Choroid plexus epithelial cell (primary cell): Measurements from ENCODE around the gene MYCBPAP.

ENCODE experiments used
- DNase-seq: peaks from one replicate; pipeline ENCODE4 v3.0.0-alpha.2; 2010; ENCODE audit warnings: low read depth
- H3K4me3 ChIP-seq: 2 replicates; pipeline ENCODE4 v1.5.1; 2011; ENCODE audit warnings: low read depth, mild to moderate bottlenecking, control low read depth, low read length, moderate library complexity
- TF ChIP-seq, protein P1 (sequence below): conservative IDR thresholded peaks from 2 replicates; pipeline ENCODE4 v1.5.1; 2011; ENCODE audit warnings: low read depth, mild to moderate bottlenecking, control low read depth, inconsistent platforms, low read length, moderate library complexity

MYCBPAP gene

DNA sequence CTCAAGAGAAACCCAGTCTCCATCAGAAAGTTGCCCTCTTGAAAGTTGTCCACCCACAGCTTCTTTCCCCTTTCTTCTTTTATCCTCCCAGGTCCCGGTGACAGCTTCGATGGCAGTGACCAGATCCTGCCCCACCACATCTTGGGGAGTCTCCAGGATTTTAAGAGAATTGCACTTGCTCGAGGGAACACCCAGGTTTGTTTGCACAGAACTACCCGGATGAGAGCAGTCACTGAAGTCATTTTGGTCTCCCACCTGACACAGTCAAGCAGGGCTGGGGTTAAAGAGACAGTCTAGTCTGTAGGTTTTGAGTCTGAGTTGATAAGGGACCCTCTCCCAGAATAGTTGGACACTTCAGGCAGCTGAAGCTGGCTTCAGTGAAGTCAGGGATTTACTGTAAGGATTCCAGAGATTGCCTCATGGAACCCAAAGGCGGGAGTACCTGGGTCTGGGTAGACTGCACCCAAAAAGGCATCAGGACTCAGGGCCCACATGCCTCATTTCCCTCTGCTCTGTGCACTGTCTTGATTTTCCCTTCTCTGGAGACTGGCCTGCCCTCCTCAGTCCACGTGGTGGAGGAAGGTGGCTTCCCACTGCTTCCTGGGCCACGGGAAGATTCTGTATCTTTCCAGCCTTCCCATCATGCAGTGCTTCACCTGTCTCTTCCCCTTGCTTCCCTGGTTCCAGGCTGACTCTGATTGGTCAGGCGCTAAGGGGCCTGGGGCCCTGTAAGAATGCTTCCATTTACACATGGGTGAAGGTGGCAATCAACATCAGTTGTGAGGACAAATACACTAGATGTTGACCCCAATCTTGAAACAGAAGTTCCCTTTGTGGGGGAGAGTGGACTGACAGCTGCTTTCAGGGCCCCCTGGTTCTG is 9.5 kb downstream of the MYCBPAP start:
- TF ChIP-seq, protein P1, sequence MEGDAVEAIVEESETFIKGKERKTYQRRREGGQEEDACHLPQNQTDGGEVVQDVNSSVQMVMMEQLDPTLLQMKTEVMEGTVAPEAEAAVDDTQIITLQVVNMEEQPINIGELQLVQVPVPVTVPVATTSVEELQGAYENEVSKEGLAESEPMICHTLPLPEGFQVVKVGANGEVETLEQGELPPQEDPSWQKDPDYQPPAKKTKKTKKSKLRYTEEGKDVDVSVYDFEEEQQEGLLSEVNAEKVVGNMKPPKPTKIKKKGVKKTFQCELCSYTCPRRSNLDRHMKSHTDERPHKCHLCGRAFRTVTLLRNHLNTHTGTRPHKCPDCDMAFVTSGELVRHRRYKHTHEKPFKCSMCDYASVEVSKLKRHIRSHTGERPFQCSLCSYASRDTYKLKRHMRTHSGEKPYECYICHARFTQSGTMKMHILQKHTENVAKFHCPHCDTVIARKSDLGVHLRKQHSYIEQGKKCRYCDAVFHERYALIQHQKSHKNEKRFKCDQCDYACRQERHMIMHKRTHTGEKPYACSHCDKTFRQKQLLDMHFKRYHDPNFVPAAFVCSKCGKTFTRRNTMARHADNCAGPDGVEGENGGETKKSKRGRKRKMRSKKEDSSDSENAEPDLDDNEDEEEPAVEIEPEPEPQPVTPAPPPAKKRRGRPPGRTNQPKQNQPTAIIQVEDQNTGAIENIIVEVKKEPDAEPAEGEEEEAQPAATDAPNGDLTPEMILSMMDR: no peak
- H3K4me3 ChIP-seq: no peak overlapping the region
- DNase-seq: no peak

DNA sequence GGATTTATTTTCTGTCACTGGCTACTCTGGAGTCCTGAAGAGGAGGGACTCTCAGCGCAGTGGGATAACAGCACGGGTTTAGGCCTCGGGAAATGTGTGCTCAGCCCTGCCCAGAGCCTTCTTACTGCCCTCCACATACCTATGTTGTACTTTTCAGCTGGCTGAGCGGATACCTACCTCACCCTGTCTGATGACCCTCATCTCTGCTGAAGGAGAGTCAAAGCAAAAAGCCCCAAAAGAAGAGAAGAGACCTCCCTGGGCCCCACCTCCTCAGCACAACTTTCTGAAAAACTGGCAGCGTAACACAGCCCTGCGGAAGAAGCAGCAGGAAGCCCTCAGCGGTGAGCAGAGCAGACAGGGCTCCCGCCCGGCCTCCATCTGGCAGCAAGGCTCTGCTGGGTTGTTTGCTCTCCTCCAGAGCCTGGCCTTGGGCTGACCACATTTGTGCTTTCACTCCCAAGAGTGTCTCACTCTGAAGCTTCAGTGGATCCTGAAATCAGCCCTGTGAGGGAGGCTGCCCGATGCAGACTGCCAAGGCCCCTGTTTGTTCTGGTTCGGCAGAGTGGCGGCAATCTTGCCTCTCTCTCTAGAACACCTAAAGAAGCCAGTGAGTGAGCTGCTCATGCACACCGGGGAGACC is 10.3 kb downstream of the MYCBPAP start:
- TF ChIP-seq, protein P1: no peak
- no peak overlapping the region for H3K4me3 ChIP-seq
- DNase-seq: peak; percentile 84

DNA sequence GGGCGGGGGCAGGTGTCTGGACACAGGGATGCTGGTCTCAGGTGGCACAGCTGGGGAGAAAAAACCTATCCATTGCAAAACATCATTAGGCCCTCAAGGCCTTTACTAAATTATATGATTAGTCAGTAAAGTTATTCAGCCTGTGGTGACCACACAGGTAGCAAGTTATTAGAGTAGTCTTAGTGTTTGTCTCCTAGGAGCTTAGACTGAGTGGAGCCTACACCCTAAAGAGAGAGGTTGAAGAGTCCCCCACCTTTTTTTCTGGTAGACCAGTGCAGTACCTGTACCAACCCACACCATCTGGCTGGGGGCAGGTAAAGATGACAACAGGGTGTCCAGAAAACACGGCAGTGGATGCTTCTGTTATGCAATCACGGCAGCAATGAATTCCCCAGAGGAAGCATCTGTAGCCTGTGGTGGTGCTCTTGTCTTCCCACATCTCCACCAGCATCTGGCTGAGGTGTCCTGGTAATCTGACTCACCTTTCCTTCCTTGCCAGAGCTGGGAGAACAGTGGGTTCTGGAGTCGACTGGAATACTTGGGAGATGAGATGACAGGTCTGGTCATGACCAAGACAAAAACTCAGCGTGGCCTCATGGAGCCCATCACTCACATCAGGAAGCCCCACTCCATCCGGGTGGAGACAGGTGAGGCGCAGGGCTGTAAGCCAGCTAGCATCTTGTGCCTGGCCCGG is 11.0 kb downstream of the MYCBPAP start:
- TF ChIP-seq, protein P1: no peak
- DNase-seq: no peak
- no peak overlapping the region for H3K4me3 ChIP-seq

DNA sequence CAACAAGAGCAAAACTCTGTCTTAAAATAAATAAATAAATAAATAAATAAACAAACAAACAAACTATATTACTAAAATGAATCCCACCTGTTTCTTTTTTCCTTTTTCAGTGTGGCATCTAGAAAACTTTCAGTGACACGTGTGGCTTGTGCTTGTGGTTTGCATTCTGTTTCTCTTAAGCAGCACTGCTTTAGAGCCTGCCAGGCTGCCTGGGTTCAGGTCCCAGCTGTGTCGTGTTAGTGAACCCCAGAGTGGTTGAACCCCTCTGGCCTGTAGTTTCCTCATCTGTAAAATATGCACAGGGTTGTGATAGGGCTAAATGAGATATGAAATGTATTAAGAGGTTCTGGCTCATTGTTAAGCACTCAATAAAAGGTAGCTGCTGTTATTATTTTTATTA is 12.2 kb downstream of the MYCBPAP start:
- TF ChIP-seq, protein P1: no peak

DNA sequence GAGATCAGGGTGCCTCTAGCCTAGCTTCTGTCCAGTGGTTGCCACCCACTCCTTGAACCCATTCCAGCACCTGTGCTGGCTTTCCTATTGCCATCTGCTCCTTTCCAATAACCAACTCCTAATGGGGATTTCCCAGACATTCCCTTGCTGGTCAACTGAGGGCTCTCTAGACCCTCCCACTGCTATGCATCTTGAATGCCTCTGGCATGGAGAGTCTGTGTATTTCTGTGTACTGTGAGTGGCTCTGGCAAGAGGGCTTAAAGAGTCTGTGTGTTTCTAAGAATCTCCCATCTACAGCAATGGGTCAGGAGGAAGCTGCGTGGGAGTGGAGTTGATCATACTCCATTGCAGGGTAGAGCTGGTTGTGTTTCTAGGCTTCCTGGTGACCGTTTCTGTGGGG is 13.3 kb downstream of the MYCBPAP start:
- TF ChIP-seq, protein P1: no peak
- DNase-seq: no peak
- no peak overlapping the region for H3K4me3 ChIP-seq

More for the DNA sequence above, 12.2 kb downstream of the MYCBPAP start:
- DNase-seq: no peak
- no peak overlapping the region for H3K4me3 ChIP-seq

DNA sequence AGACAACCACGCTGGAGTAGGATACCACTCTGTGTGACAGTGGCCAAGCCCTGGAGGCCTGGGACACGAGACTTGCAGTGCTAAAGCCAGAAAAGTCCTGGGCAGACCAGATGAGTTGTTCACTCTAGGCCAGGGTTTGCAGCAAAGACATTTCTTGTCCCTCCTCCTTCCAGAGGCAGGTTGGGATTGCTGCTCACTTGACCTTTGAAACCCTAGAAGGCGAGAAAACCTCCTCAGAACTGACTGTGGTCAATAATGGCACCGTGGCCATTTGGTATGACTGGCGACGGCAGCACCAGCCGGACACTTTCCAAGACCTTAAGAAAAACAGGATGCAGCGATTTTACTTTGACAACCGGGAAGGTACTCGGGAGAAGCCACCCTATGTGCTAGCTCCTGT is 14.5 kb downstream of the MYCBPAP start:
- no peak for DNase-seq
- TF ChIP-seq, protein P1: no peak
- H3K4me3 ChIP-seq: no peak overlapping the region
